ENCODE results near the gene H3-3A.

- TF ChIP-seq CTCF (IDR thresholded peaks at IDR 0.05; ENCODE audit: low read depth, low read length, missing input control) (peak; percentile 40), ZBTB33 (IDR thresholded peaks at IDR 0.05) (no peak), NR2F2 (IDR thresholded peaks at IDR 0.05) (no peak), REST (IDR thresholded peaks at IDR 0.05) (no peak), TAF1 (conservative IDR thresholded peaks at IDR 0.05) (no peak), SP1 (IDR thresholded peaks at IDR 0.05) (no peak), MAX (IDR thresholded peaks at IDR 0.05) (no peak), JUND (IDR thresholded peaks at IDR 0.05) (no peak), FOXA1 (IDR thresholded peaks at IDR 0.05) (no peak), YY1 (IDR thresholded peaks at IDR 0.05) (peak; percentile 15), EGR1 (IDR thresholded peaks at IDR 0.05; ENCODE audit: low read depth in 2 of 2) (no peak)
Measured at GRCh38 chr1:226109829-226110248, 47.3 kb downstream of the H3-3A start.

All from liver (tissue), 3 donors.